A549 (cell line): ENCODE measurements around the gene SLCO3A1.

Experiments used
- CTCF ChIP-seq: fragments of >200 bp; sonication (Bioruptor Twin); formaldehyde crosslinking; IDR thresholded peaks from 3 replicates; pipeline ENCODE4 v1.5.1; 2016
- EHF ChIP-seq: fragments of 250-450 bp; sonication (Bioruptor Pico); IDR thresholded peaks from 2 replicates; pipeline ENCODE4 v1.5.0; 2020; ENCODE audit warnings: mild to moderate bottlenecking
- MAFK ChIP-seq: fragments of 450-650 bp; IDR thresholded peaks from 2 replicates; pipeline ENCODE4 v1.6.1; 2014; ENCODE audit not compliant: partially characterized antibody
- MAX ChIP-seq: IDR thresholded peaks from 2 replicates; pipeline ENCODE4 v1.6.1; 2012
- NFE2L2 ChIP-seq: fragments of 150-350 bp; conservative IDR thresholded peaks from 2 replicates; pipeline ENCODE4 v1.6.1; 2014; ENCODE audit warnings: low read length
- NR3C1 ChIP-seq: fragments of >200 bp; sonication (Bioruptor Twin); formaldehyde crosslinking; IDR thresholded peaks from 3 replicates; pipeline ENCODE4 v1.6.1; 2017
- POLR2A ChIP-seq: IDR thresholded peaks from 2 replicates; pipeline ENCODE4 v1.6.1; 2012; ENCODE audit warnings: mild to moderate bottlenecking, low read length

- TF ChIP-seq NFE2L2 (no peak), CTCF (no peak), POLR2A (no peak), NR3C1 (no peak), MAX (no peak), EHF (CRISPR knock-in tag) (no peak), MAFK (no peak)
Measured at GRCh38 chr15:91919014-91919534, 65.6 kb downstream of the SLCO3A1 start.
